K562 (cell line): ENCODE results near the gene CRAMP1. TPM values are rescaled to one million over a fixed set of nuclear protein-coding genes. Genes with fewer than 3 reads are reported as not detected.

Experiments used
- ATAC-seq: fragments of 200-7000 bp; cut with Tn5 transposase; 3 replicates; pipeline ENCODE4 v1.9.1; 2020; ENCODE audit warnings: moderate library complexity
- BruUV-seq: library from RNA; stranded (reverse); fragments of 400-500 nt; replicated peaks from 2 replicates; lab custom pipeline; 2021; lab: Mats Ljungman, UMichigan
- CTCF ChIA-PET: fragments of 300-600 bp; formaldehyde crosslinking; extraction: SDS; loops from one replicate; lab custom pipeline; 2021; ENCODE audit warnings: low intra/inter-chr PET ratio; lab: Yijun Ruan, JAX
- POLR2A ChIA-PET: fragments of 300-600, 350-650 bp; sonication (Branson Sonifier 250); formaldehyde crosslinking; extraction: SDS; loops from one replicate; lab custom pipeline; 2021; ENCODE audit warnings: antibody characterized with exemption, inconsistent platforms; lab: Yijun Ruan, JAX
- DNase-seq, 4 experiments: peaks; one replicate each; pipeline versions ENCODE4 v3.0.0 to v3.0.0-alpha.2; 2011 to 2018; ENCODE audit warnings: low spot score in 3 of 4, mixed read lengths in 3 of 4; ENCODE audit errors: extremely low read depth in 1 of 4
- FAIRE-seq: peaks from 2 replicates; lab custom pipeline; 2011; peaks lifted over from hg19 to GRCh38; lab: Jason Lieb, UNC
- H2AFZ ChIP-seq: 2 replicates; pipeline ENCODE4 v1.6.0; 2011; ENCODE audit warnings: low read depth, low read length, control low read depth, inconsistent platforms
- H3K27ac ChIP-seq: fragments of 200-600 bp; 3 replicates; pipeline ENCODE4 v1.8.0; 2011; ENCODE audit warnings: low read depth, mild to moderate bottlenecking, control low read depth, inconsistent platforms, low read length, moderate library complexity, mixed read lengths; ENCODE audit errors: extremely low read depth
- H3K27me3 ChIP-seq, 2 experiments: fragments of 300-600 bp in 1 of 2; 2 replicates in 1 of 2; 3 replicates in 1 of 2; pipeline versions ENCODE4 v1.6.0 to v1.8.0; 2011; ENCODE audit warnings: inconsistent platforms in 2 of 2, low read length in 2 of 2, mild to moderate bottlenecking in 1 of 2, mixed read lengths in 1 of 2, moderate library complexity in 1 of 2; ENCODE audit not compliant: control insufficient read depth in 2 of 2, insufficient read depth in 2 of 2
- H3K36me3 ChIP-seq: fragments of 300-600 bp; 3 replicates; pipeline ENCODE4 v1.8.0; 2011; ENCODE audit warnings: mild to moderate bottlenecking, low read length, inconsistent platforms; ENCODE audit not compliant: control insufficient read depth, insufficient read depth
- H3K4me1 ChIP-seq, 2 experiments: fragments of 200-600 bp in 1 of 2; replicated peaks in 1 of 2; 2 replicates in 1 of 2; 3 replicates in 1 of 2; pipeline versions ENCODE4 v1.5.1 to v1.8.0; 2011; ENCODE audit warnings: inconsistent platforms in 2 of 2, low read length in 2 of 2, mild to moderate bottlenecking in 1 of 2, mixed read lengths in 1 of 2, moderate library complexity in 1 of 2; ENCODE audit not compliant: control insufficient read depth in 2 of 2, insufficient read depth in 2 of 2
- H3K4me2 ChIP-seq: 2 replicates; pipeline ENCODE4 v1.6.1; 2011; ENCODE audit warnings: low read length, control low read depth, inconsistent platforms, mixed read lengths; ENCODE audit not compliant: insufficient read depth
- H3K4me3 ChIP-seq: fragments of 200-600 bp; sonication (generic), shearing (Covaris generic); 2 replicates; pipeline ENCODE4 v1.5.1; 2016; ENCODE audit warnings: control low read depth, inconsistent platforms
- H3K79me2 ChIP-seq: fragments of 200-600 bp; 3 replicates; pipeline ENCODE4 v1.8.0; 2011; ENCODE audit warnings: low read length, inconsistent platforms; ENCODE audit not compliant: control insufficient read depth, insufficient read depth
- H3K9ac ChIP-seq, 2 experiments: 2 replicates each; pipeline versions ENCODE4 v1.6.0 to v1.6.1; 2011; ENCODE audit warnings: low read depth in 2 of 2, low read length in 2 of 2, control low read depth in 1 of 2, inconsistent platforms in 1 of 2, mild to moderate bottlenecking in 1 of 2, mixed read lengths in 1 of 2; ENCODE audit not compliant: insufficient read depth in 1 of 2
- H3K9me1 ChIP-seq: one replicate; pipeline ENCODE4 v1.6.0; 2011; ENCODE audit warnings: inconsistent platforms, mild to moderate bottlenecking, low read length, moderate library complexity; ENCODE audit not compliant: control insufficient read depth, insufficient read depth
- H3K9me3 ChIP-seq: replicated peaks from 2 replicates; pipeline ENCODE4 v1.5.1; 2011; ENCODE audit warnings: low read depth, low read length, inconsistent platforms; ENCODE audit not compliant: control insufficient read depth, insufficient read depth
- H4K20me1 ChIP-seq: replicated peaks from 2 replicates; pipeline ENCODE4 v1.6.1; 2011; ENCODE audit warnings: low read length, inconsistent platforms, mixed read lengths; ENCODE audit not compliant: control insufficient read depth, insufficient read depth
- CTCF ChIP-seq, 3 experiments: IDR thresholded peaks in 2 of 3; conservative IDR thresholded peaks in 1 of 3; 2 replicates each; pipeline ENCODE4 v1.5.1; 2011 to 2012; ENCODE audit warnings: low read length in 3 of 3, mild to moderate bottlenecking in 3 of 3, control low read depth in 2 of 3, improper control_type of control experiment in 1 of 3, inconsistent platforms in 1 of 3, low read depth in 1 of 3, mixed read lengths in 1 of 3, moderate library complexity in 1 of 3; ENCODE audit not compliant: insufficient read depth in 2 of 3
- KDM5B ChIP-seq: fragments of 200-600 bp; sonication (generic); IDR thresholded peaks from 2 replicates; pipeline ENCODE4 v1.6.1; 2012; ENCODE audit warnings: low read depth, mild to moderate bottlenecking, moderate library complexity, low read length, control low read depth, inconsistent platforms; ENCODE audit not compliant: insufficient replicate concordance
- WGBS: fragments of 100-300 bp; shearing (Covaris generic); methylation state at CpG from one replicate; pipeline ENCODE4 v1.1.6; 2016; ENCODE audit warnings: low coverage, mixed read lengths; ENCODE audit not compliant: insufficient coverage; ENCODE audit errors: missing lambda C conversion rate; 5-methylcytosine and 5-hydroxymethylcytosine counted together
- in situ Hi-C: fragments of 300-500 bp; cut with MboI; formaldehyde crosslinking; loops from 4 replicates; pipeline ENCODE4 v1.15.0; 2018; ENCODE audit warnings: inconsistent platforms, mixed read lengths
- intact Hi-C: fragments of 100-400 bp; cut with micrococcal nuclease; formaldehyde crosslinking; loops from 2 replicates; pipeline ENCODE4 v1.14.2; 2022
- polyA plus RNA-seq, 8 experiments: library from polyadenylated mRNA; depleted of rRNA in 4 of 8; stranded (reverse) in 5 of 8; unstranded in 3 of 8; fragments of >200 nt; fragmentation: Nextera tagmentation in 2 of 8; fragmentation: Illumina TruSeq in 1 of 8; extraction: Ambion mirVana in 2 of 8; extraction: Trizol in 1 of 8; gene quantifications; 2 replicates each; pipeline versions ENCODE4 v1.2.1 to v1.2.3, GENCODE V29; 2011 to 2014; ENCODE audit warnings: inconsistent platforms in 1 of 8, missing spikeins in 1 of 8
- total RNA-seq, 7 experiments: library from RNA; depleted of rRNA in 6 of 7; stranded (reverse); fragments of >200 nt in 6 of 7; fragmentation: Illumina TruSeq in 2 of 7; extraction: Trizol in 2 of 7; gene quantifications; 2 replicates each; pipeline versions ENCODE4 v1.2.1 to v1.2.3, GENCODE V29; 2011 to 2021; ENCODE audit warnings: low replicate concordance in 1 of 7

CRAMP1 gene
- total and polyA plus RNA-seq, 9 of the 15 experiments (the other 6 are each of a cell fraction or from before 2014, with no cell fraction given) = 0.52 to 20.8 (median 7.5) TPM

- DNase-seq = no peak
- Histone ChIP-seq H3K79me2 (peaks cover 13% of the 10 kb centered on the region; the same call in 2 of the 3 replicates), H3K9ac (peak overlapping the region in 1 of 2 experiments; percentile 55; a peak in 1 of 4 replicates), H2AFZ (no peak overlapping the region), H3K4me3 (no peak overlapping the region), H3K27ac (no peak overlapping the region), H3K4me2 (no peak overlapping the region), H3K36me3 (peaks cover 93% of the 10 kb centered on the region), H3K27me3 (no peaks in the 10 kb centered on the region), H3K4me1 (peaks cover 0 to 4% of the 10 kb centered on the region in 2 experiments; a peak in 1 of 5 replicates), H4K20me1 (peaks cover 5% of the 10 kb centered on the region; the same call in 1 of the 2 replicates), H3K9me3 (no peaks in the 10 kb centered on the region), H3K9me1 (no peaks in the 10 kb centered on the region)
- CTCF ChIA-PET = no interaction called here
- in situ Hi-C loops = no loop called here
- POLR2A ChIA-PET = interaction anchor here (0.7 to 1.5 kb wide), 3 partner anchors 15 to 26 kb away, joined by 3 to 5 read pairs (median 3); partner anchors contain the start of genes CRAMP1 and IFT140
- 93% methylated on average over 11 of the region's 11 CpGs for WGBS
- intact Hi-C loops = no loop called here
- BruUV-seq = no TSS peak
- no peak for ATAC-seq
- no peak for FAIRE-seq
- no peak for TF ChIP-seq KDM5B
- no peak for TF ChIP-seq CTCF (IDR thresholded peaks at IDR 0.05 in 2 of 3, conservative IDR thresholded peaks at IDR 0.05 in 1 of 3; ENCODE audit: insufficient read depth in 2 of 3, low read depth in 1 of 3, low read length in 3 of 3)
- TF ChIP-seq, all 486 proteins: peak for 0
These were observed 25.4 kb downstream of the CRAMP1 start for GRCh38 chr16:1637526-1637925.
